Fibroblast of lung (primary cell): ENCODE measurements around the gene VAC14. TPM values are rescaled to one million over a fixed set of nuclear protein-coding genes. Genes with fewer than 3 reads are reported as not detected.

Source experiments
- DNase-seq, 2 donors: peaks; one replicate each; pipeline versions ENCODE4 v3.0.0 to v3.0.0-alpha.2; 2010; ENCODE audit warnings: low read depth in 2 of 2
- H2AFZ ChIP-seq: 2 replicates; pipeline ENCODE4 v1.5.1; 2012; ENCODE audit warnings: low read length, control low read depth, inconsistent platforms
- H3K27ac ChIP-seq: 2 replicates; pipeline ENCODE4 v1.5.1; 2011; ENCODE audit warnings: low read length, control low read depth; ENCODE audit not compliant: insufficient read depth
- H3K27me3 ChIP-seq: 2 replicates; pipeline ENCODE4 v1.5.1; 2011; ENCODE audit warnings: mild to moderate bottlenecking, low read length; ENCODE audit not compliant: control insufficient read depth, insufficient read depth
- H3K36me3 ChIP-seq: 2 replicates; pipeline ENCODE4 v1.5.1; 2011; ENCODE audit warnings: low read length; ENCODE audit not compliant: control insufficient read depth, insufficient read depth
- H3K4me1 ChIP-seq: 2 replicates; pipeline ENCODE4 v1.5.1; 2011; ENCODE audit warnings: low read length; ENCODE audit not compliant: control insufficient read depth, insufficient read depth; ENCODE audit errors: extremely low read depth
- H3K4me2 ChIP-seq: 2 replicates; pipeline ENCODE4 v1.5.1; 2011; ENCODE audit warnings: low read length, control low read depth; ENCODE audit not compliant: insufficient read depth; ENCODE audit errors: extremely low read depth
- H3K4me3 ChIP-seq, 4 experiments: fragments of 200-600 bp in 1 of 4; sonication (generic) in 1 of 4; replicated peaks in 1 of 4; 2 replicates each; pipeline ENCODE4 v1.5.1; 2011 to 2016; ENCODE audit warnings: low read length in 4 of 4, low read depth in 3 of 4, mild to moderate bottlenecking in 3 of 4, control low read depth in 2 of 4, inconsistent platforms in 1 of 4, mixed read lengths in 1 of 4; ENCODE audit not compliant: insufficient read depth in 1 of 4; ENCODE audit errors: control extremely low read depth in 1 of 4
- H3K79me2 ChIP-seq: 2 replicates; pipeline ENCODE4 v1.5.1; 2012; ENCODE audit warnings: mild to moderate bottlenecking, low read length, inconsistent platforms; ENCODE audit not compliant: control insufficient read depth, insufficient read depth
- H3K9ac ChIP-seq: 2 replicates; pipeline ENCODE4 v1.5.1; 2011; ENCODE audit warnings: mild to moderate bottlenecking, low read length, control low read depth; ENCODE audit not compliant: insufficient read depth
- H3K9me3 ChIP-seq: 2 replicates; pipeline ENCODE4 v1.5.1; 2012; ENCODE audit warnings: low read depth, low read length; ENCODE audit not compliant: control insufficient read depth, insufficient read depth
- H4K20me1 ChIP-seq: 2 replicates; pipeline ENCODE4 v1.5.1; 2011; ENCODE audit warnings: low read length; ENCODE audit not compliant: control insufficient read depth, insufficient read depth; ENCODE audit errors: extremely low read depth
- CTCF ChIP-seq, 2 donors: IDR thresholded peaks in 1 of 2; conservative IDR thresholded peaks in 1 of 2; 1 replicate in 1 of 2; 2 replicates in 1 of 2; pipeline ENCODE4 v1.5.1; 2011 to 2012; ENCODE audit warnings: low read length in 2 of 2, control low read depth in 1 of 2, inconsistent platforms in 1 of 2, low read depth in 1 of 2, mild to moderate bottlenecking in 1 of 2
- EZH2 ChIP-seq: IDR thresholded peaks from 2 replicates; pipeline ENCODE4 v1.5.1; 2012; ENCODE audit warnings: low read length, control low read depth, mild to moderate bottlenecking; ENCODE audit errors: missing control alignments
- polyA plus RNA-seq, 2 donors: library from polyadenylated mRNA; depleted of rRNA in 1 of 2; stranded (reverse) in 1 of 2; unstranded in 1 of 2; fragments of >200 nt; gene quantifications; 2 replicates each; pipeline ENCODE4 v1.2.1, GENCODE V29; 2011 to 2012; ENCODE audit warnings: missing spikeins in 1 of 2
- total RNA-seq: library from RNA; depleted of rRNA; stranded (reverse); fragments of >200 nt; gene quantifications from 2 replicates; pipeline ENCODE4 v1.2.1, GENCODE V29; 2014

Gene VAC14
- total and polyA plus RNA-seq, 2 donors (not counting 1 experiment from before 2014, with no cell fraction given) = 25.0 to 29.2 TPM

- H3K79me2 ChIP-seq = no peaks in the 10 kb centered on the region
- H3K4me1 ChIP-seq = peaks cover 9% of the 10 kb centered on the region
- no peak overlapping the region for H3K4me2 ChIP-seq
- H4K20me1 ChIP-seq = no peaks in the 10 kb centered on the region
- no peak for DNase-seq
- no peak overlapping the region for H3K27ac ChIP-seq
- H3K36me3 ChIP-seq = peaks cover 18% of the 10 kb centered on the region
- no peak overlapping the region for H2AFZ ChIP-seq
- no peak overlapping the region for H3K4me3 ChIP-seq
- H3K9me3 ChIP-seq = no peaks in the 10 kb centered on the region
- no peak overlapping the region for H3K9ac ChIP-seq
- no peaks in the 10 kb centered on the region for H3K27me3 ChIP-seq
- TF ChIP-seq CTCF (conservative IDR thresholded peaks at IDR 0.05 in 1 of 2, IDR thresholded peaks at IDR 0.05 in 1 of 2; ENCODE audit: low read depth in 1 of 2, low read length in 2 of 2) (no peak), EZH2 (no peak)
Measured at GRCh38 chr16:70658921-70659320, 142.0 kb downstream of the VAC14 start.

- DNase-seq = no peak
- Histone ChIP-seq H3K4me3 (no peak overlapping the region), H3K9ac (no peak overlapping the region), H3K27me3 (no peaks in the 10 kb centered on the region), H3K79me2 (no peaks in the 10 kb centered on the region), H3K36me3 (peaks cover 11% of the 10 kb centered on the region), H4K20me1 (no peaks in the 10 kb centered on the region), H3K27ac (no peak overlapping the region), H3K9me3 (no peaks in the 10 kb centered on the region), H3K4me2 (no peak overlapping the region), H3K4me1 (peaks cover 6% of the 10 kb centered on the region), H2AFZ (no peak overlapping the region)
- TF ChIP-seq CTCF (conservative IDR thresholded peaks at IDR 0.05 in 1 of 2, IDR thresholded peaks at IDR 0.05 in 1 of 2; ENCODE audit: low read depth in 1 of 2, low read length in 2 of 2) (no peak), EZH2 (no peak)
Measured at GRCh38 chr16:70657956-70658355, 143.0 kb downstream of the VAC14 start.

GRCh38 chr16:70656712-70657263 lies 144.2 kb downstream of the VAC14 start:
- no peak for TF ChIP-seq CTCF (conservative IDR thresholded peaks at IDR 0.05 in 1 of 2, IDR thresholded peaks at IDR 0.05 in 1 of 2; ENCODE audit: low read depth in 1 of 2, low read length in 2 of 2)
- TF ChIP-seq EZH2 = no peak
- peaks cover 4% of the 10 kb centered on the region for H3K36me3 ChIP-seq
- H3K27me3 ChIP-seq = no peaks in the 10 kb centered on the region
- H4K20me1 ChIP-seq = no peaks in the 10 kb centered on the region
- H3K9ac ChIP-seq = no peak overlapping the region
- H3K4me2 ChIP-seq = no peak overlapping the region
- DNase-seq = no peak
- no peak overlapping the region for H3K4me3 ChIP-seq
- H3K4me1 ChIP-seq = peaks cover 3% of the 10 kb centered on the region
- no peaks in the 10 kb centered on the region for H3K79me2 ChIP-seq
- no peak overlapping the region for H2AFZ ChIP-seq
- no peaks in the 10 kb centered on the region for H3K9me3 ChIP-seq
- H3K27ac ChIP-seq = no peak overlapping the region
